K562 (cell line): ENCODE data around the gene RYR1. TPM values are rescaled to one million over a fixed set of nuclear protein-coding genes. Genes with fewer than 3 reads are reported as not detected.

Experiments used
- ARHGAP35 ChIP-seq: fragments of 450-650 bp; IDR thresholded peaks from 2 replicates; pipeline ENCODE4 v1.6.1; 2018; ENCODE audit not compliant: partially characterized antibody
- BCLAF1 ChIP-seq, 2 experiments: fragments of 450-650 bp in 1 of 2; IDR thresholded peaks; 2 replicates each; pipeline ENCODE4 v1.6.1; 2011 to 2017; ENCODE audit warnings: low read depth in 2 of 2, antibody characterized with exemption in 1 of 2, borderline replicate concordance in 1 of 2, low read length in 1 of 2, mild to moderate bottlenecking in 1 of 2, mixed read lengths in 1 of 2; ENCODE audit not compliant: control insufficient read depth in 1 of 2
- DNMT1 ChIP-seq: fragments of 450-650 bp; IDR thresholded peaks from 2 replicates; pipeline ENCODE4 v1.6.1; 2016; ENCODE audit warnings: antibody characterized with exemption, mild to moderate bottlenecking
- FOXA3 ChIP-seq, 2 experiments: fragments of 450-650 bp in 1 of 2; sonication (generic) in 1 of 2; formaldehyde crosslinking; IDR thresholded peaks in 1 of 2; conservative IDR thresholded peaks in 1 of 2; 2 replicates each; pipeline versions ENCODE4 v1.4.0 to v1.8.0; 2020 to 2022; ENCODE audit warnings: mild to moderate bottlenecking in 2 of 2, missing genetic modification reagents in 1 of 2
- HNRNPH1 ChIP-seq: fragments of 200-400 bp; formaldehyde crosslinking; optimal IDR thresholded peaks from 2 replicates; pipeline ENCODE3; 2017; ENCODE audit warnings: low read depth, mild to moderate bottlenecking, low read length, moderate library complexity
- HNRNPUL1 ChIP-seq: fragments of 200-400 bp; formaldehyde crosslinking; IDR thresholded peaks from 2 replicates; pipeline ENCODE4 v1.6.1; 2017; ENCODE audit warnings: low read length
- IFI16 ChIP-seq: fragments of 250-450 bp; sonication (Bioruptor Pico); IDR thresholded peaks from 2 replicates; pipeline ENCODE4 v2.1.2; 2022; ENCODE audit warnings: mild to moderate bottlenecking, inconsistent platforms
- KAT7 ChIP-seq: sonication (generic); formaldehyde crosslinking; IDR thresholded peaks from 2 replicates; pipeline ENCODE4 v1.8.0; 2022; ENCODE audit warnings: missing genetic modification reagents, mild to moderate bottlenecking, borderline replicate concordance
- NR0B1 ChIP-seq: fragments of 450-650 bp; IDR thresholded peaks from one replicate; pipeline ENCODE4 v1.6.1; 2018; ENCODE audit warnings: mild to moderate bottlenecking, moderate library complexity; ENCODE audit not compliant: partially characterized antibody
- PYGO2 ChIP-seq: fragments of 450-650 bp; IDR thresholded peaks from 2 replicates; pipeline ENCODE4 v1.6.1; 2016; ENCODE audit warnings: mild to moderate bottlenecking, missing genetic modification characterization, moderate library complexity, missing compliant biosample characterization
- SP2 ChIP-seq: IDR thresholded peaks from 2 replicates; pipeline ENCODE4 v1.6.1; 2011; ENCODE audit warnings: mild to moderate bottlenecking, low read depth, low read length, moderate library complexity; ENCODE audit not compliant: poor library complexity, severe bottlenecking; ENCODE audit errors: extremely low read depth
- ZNF318 ChIP-seq, 2 experiments: fragments of 450-650 bp; IDR thresholded peaks; 2 replicates each; pipeline ENCODE4 v1.6.1; 2016; ENCODE audit warnings: mild to moderate bottlenecking in 2 of 2, borderline replicate concordance in 1 of 2, low read depth in 1 of 2, moderate library complexity in 1 of 2
- ZNF408 ChIP-seq: fragments of 250-450 bp; sonication (Bioruptor Pico); IDR thresholded peaks from 2 replicates; pipeline ENCODE4 v1.4.0; 2020; ENCODE audit warnings: low read depth, mild to moderate bottlenecking, moderate library complexity
- polyA plus RNA-seq, 8 experiments: library from polyadenylated mRNA; depleted of rRNA in 4 of 8; stranded (reverse) in 5 of 8; unstranded in 3 of 8; fragments of >200 nt; fragmentation: Nextera tagmentation in 2 of 8; fragmentation: Illumina TruSeq in 1 of 8; extraction: Ambion mirVana in 2 of 8; extraction: Trizol in 1 of 8; gene quantifications; 2 replicates each; pipeline versions ENCODE4 v1.2.1 to v1.2.3, GENCODE V29; 2011 to 2014; ENCODE audit warnings: inconsistent platforms in 1 of 8, missing spikeins in 1 of 8
- total RNA-seq, 7 experiments: library from RNA; depleted of rRNA in 6 of 7; stranded (reverse); fragments of >200 nt in 6 of 7; fragmentation: Illumina TruSeq in 2 of 7; extraction: Trizol in 2 of 7; gene quantifications; 2 replicates each; pipeline versions ENCODE4 v1.2.1 to v1.2.3, GENCODE V29; 2011 to 2021; ENCODE audit warnings: low replicate concordance in 1 of 7

RYR1 gene
- total and polyA plus RNA-seq, 9 of the 15 experiments (the other 6 are each of a cell fraction or from before 2014, with no cell fraction given) = 0.11 to 7.4 (median 3.7) TPM

GRCh38 chr19:38543807-38544568 lies 110.5 kb downstream of the RYR1 start (continued):
- TF ChIP-seq BCLAF1 (IDR thresholded peaks at IDR 0.05; ENCODE audit: borderline replicate concordance in 1 of 2, control insufficient read depth in 1 of 2, low read depth in 2 of 2, low read length in 1 of 2) (no peak), IFI16 (CRISPR knock-in tag) (no peak), DNMT1 (no peak), ZNF318 (IDR thresholded peaks at IDR 0.05; ENCODE audit: borderline replicate concordance in 1 of 2, low read depth in 1 of 2) (peak in 1 of 2 experiments; percentile 95; a peak in 2 of 4 replicates), PYGO2 (tag) (peak; percentile 62), KAT7 (CRISPR knock-in tag) (peak; percentile 73; the same call in 1 of the 2 replicates), ZNF408 (no peak), HNRNPUL1 (no peak), SP2 (peak; percentile 70), ARHGAP35 (no peak), NR0B1 (no peak), FOXA3 (CRISPR knock-in tag; conservative IDR thresholded peaks at IDR 0.05 in 1 of 2, IDR thresholded peaks at IDR 0.05 in 1 of 2) (peak in 1 of 2 experiments; percentile 25; a peak in 1 of 4 replicates), HNRNPH1 (no peak)
